ENCODE results near the gene KIAA2012.

The KIAA2012 gene

DNA sequence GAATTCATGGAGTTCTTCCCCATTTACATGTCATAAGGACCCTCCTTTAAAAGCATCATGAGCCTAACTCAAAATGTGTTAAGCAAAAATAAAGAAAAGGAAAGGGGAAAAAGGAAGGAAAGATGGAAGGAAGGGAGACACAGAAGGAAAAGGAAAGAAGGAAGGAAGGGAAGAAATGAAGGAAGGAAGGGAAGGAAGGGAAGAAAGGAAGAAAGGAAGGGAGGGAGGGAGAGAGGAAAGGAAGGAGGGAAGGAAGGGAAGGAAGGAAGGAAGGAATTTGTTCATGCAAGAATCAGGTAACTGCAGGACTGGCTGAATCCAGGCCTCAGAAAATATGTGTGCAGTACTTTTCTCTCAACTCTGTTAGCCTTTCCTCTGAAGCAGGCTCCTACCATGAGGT is 32.0 kb downstream of the KIAA2012 start:
- H3K4me3 ChIP-seq (ENCODE audit: low read depth, low read length): no peak overlapping the region
- in situ Hi-C loops (cut with HindIII; ENCODE audit: low sequenced_read_pairs): no loop called here
- TF ChIP-seq CTCF (IDR thresholded peaks at IDR 0.05; ENCODE audit: low read depth, low read length, missing control alignments): no peak
- no peak for DNase-seq (ENCODE audit: low read depth)

- H3K4me3 ChIP-seq (ENCODE audit: low read depth, low read length): no peak overlapping the region
- TF ChIP-seq CTCF (IDR thresholded peaks at IDR 0.05; ENCODE audit: low read depth, low read length, missing control alignments): no peak
- in situ Hi-C loops (cut with HindIII; ENCODE audit: low sequenced_read_pairs): no loop called here
- no peak for DNase-seq (ENCODE audit: low read depth)
Observed at GRCh38 chr2:202108345-202108744, 35.3 kb downstream of the KIAA2012 start.

DNA sequence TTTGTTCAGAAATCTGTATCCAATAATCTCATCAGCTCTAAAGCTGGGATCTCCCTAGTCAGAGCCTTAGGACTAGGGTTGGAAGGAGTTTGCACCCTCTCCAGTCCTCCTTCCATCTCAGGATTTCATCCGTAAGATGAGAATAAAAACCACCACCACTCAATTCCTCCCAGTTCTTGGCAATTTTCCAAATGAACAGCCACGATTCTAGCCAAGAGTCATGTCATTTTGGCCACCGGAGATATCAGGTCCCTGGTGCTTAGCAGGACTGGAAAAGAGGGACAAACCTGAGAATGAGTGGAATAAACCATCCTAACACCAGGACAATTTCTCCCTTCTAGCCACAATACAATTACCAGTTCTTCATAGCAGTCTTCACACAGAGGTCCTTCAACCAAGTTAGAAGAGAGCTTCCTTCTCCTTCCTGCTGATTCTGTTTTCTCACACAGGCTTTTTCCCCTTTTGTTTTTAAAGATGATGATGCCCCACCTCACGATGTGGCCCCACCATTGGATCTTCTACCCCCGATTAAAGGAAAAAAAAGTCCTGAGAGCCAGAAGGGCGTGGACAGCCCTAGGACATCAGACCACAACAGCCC is 36.2 kb downstream of the KIAA2012 start:
- no peak for TF ChIP-seq CTCF (IDR thresholded peaks at IDR 0.05; ENCODE audit: low read depth, low read length, missing control alignments)
- H3K4me3 ChIP-seq (ENCODE audit: low read depth, low read length): no peak overlapping the region
- in situ Hi-C loops (cut with HindIII; ENCODE audit: low sequenced_read_pairs): no loop called here
- no peak for DNase-seq (ENCODE audit: low read depth)

GRCh38 chr2:202109737-202110184 is 36.7 kb downstream of the KIAA2012 start:
- H3K4me3 ChIP-seq (ENCODE audit: low read depth, low read length): no peak overlapping the region
- peak; percentile 15 for DNase-seq (ENCODE audit: low read depth)
- no peak for TF ChIP-seq CTCF (IDR thresholded peaks at IDR 0.05; ENCODE audit: low read depth, low read length, missing control alignments)
- in situ Hi-C loops (cut with HindIII; ENCODE audit: low sequenced_read_pairs): no loop called here

GRCh38 chr2:202110491-202110890 is 37.4 kb downstream of the KIAA2012 start:
- in situ Hi-C loops (cut with HindIII; ENCODE audit: low sequenced_read_pairs): no loop called here
- no peak overlapping the region for H3K4me3 ChIP-seq (ENCODE audit: low read depth, low read length)
- no peak for DNase-seq (ENCODE audit: low read depth)
- TF ChIP-seq CTCF (IDR thresholded peaks at IDR 0.05; ENCODE audit: low read depth, low read length, missing control alignments): no peak

- in situ Hi-C loops (cut with HindIII; ENCODE audit: low sequenced_read_pairs): no loop called here
- no peak for TF ChIP-seq CTCF (IDR thresholded peaks at IDR 0.05; ENCODE audit: low read depth, low read length, missing control alignments)
- H3K4me3 ChIP-seq (ENCODE audit: low read depth, low read length): no peak overlapping the region
- no peak for DNase-seq (ENCODE audit: low read depth)
Observed at GRCh38 chr2:202112041-202112440, 39.0 kb downstream of the KIAA2012 start.
